PC-3 (cell line): ENCODE results near the gene POLD2. TPM values are rescaled to one million over a fixed set of nuclear protein-coding genes. Genes with fewer than 3 reads are reported as not detected.
"Not testable (repeated sequence)": the region's sequence is repeated elsewhere in the genome, so short reads cannot be mapped to it uniquely, and the experiment has no call there.

ENCODE experiments used
- ATAC-seq: fragments of 200-7000 bp; cut with Tn5 transposase; 2 replicates; pipeline ENCODE4 v1.9.1; 2020; ENCODE audit warnings: mild to moderate bottlenecking, moderate library complexity
- BruUV-seq: library from RNA; stranded (reverse); fragments of 400-500 nt; replicated peaks from 2 replicates; lab custom pipeline; 2021; lab: Mats Ljungman, UMichigan
- CTCF ChIA-PET: fragments of 300-600 bp; sonication (Branson Sonifier 250); formaldehyde crosslinking; loops from one replicate; lab custom pipeline; 2022; ENCODE audit warnings: antibody characterized with exemption; lab: Charles Lee
- POLR2A ChIA-PET: fragments of 300-600 bp; sonication (Branson Sonifier 250); formaldehyde crosslinking; loops from one replicate; lab custom pipeline; 2022; ENCODE audit warnings: antibody characterized with exemption; ENCODE audit not compliant: unreplicated experiment; lab: Charles Lee
- DNase-seq: peaks from one replicate; pipeline ENCODE4 v3.0.0-alpha.2; 2015
- H2AFZ ChIP-seq: fragments of 300-600 bp; sonication (generic); 2 replicates; pipeline ENCODE4 v1.6.0; 2016; ENCODE audit warnings: antibody characterized with exemption, low read length
- H3F3A ChIP-seq: fragments of 300-600 bp; sonication (generic); one replicate; pipeline ENCODE4 v1.6.0; 2017; ENCODE audit warnings: antibody characterized with exemption, low read length, control low read depth, mild to moderate bottlenecking; ENCODE audit not compliant: unreplicated experiment
- H3K27ac ChIP-seq: fragments of 300-600 bp; sonication (generic); 2 replicates; pipeline ENCODE4 v1.5.1; 2016; ENCODE audit warnings: mild to moderate bottlenecking, low read length
- H3K27me3 ChIP-seq: fragments of 300-600 bp; sonication (generic); 2 replicates; pipeline ENCODE4 v1.6.1; 2016; ENCODE audit warnings: low read length, mixed read lengths
- H3K36me3 ChIP-seq: fragments of 300-600 bp; sonication (generic); 2 replicates; pipeline ENCODE4 v1.6.1; 2016; ENCODE audit warnings: low read depth, mixed run types, low read length, mixed read lengths
- H3K4me1 ChIP-seq: fragments of 300-600 bp; sonication (generic); 2 replicates; pipeline ENCODE4 v1.5.1; 2016; ENCODE audit warnings: low read length; ENCODE audit not compliant: insufficient read depth
- H3K4me2 ChIP-seq: fragments of 300-600 bp; sonication (generic); 2 replicates; pipeline ENCODE4 v1.6.0; 2016; ENCODE audit warnings: low read length
- H3K4me3 ChIP-seq: fragments of 300-600 bp; sonication (generic); 2 replicates; pipeline ENCODE4 v1.5.1; 2016; ENCODE audit warnings: mild to moderate bottlenecking, low read length, mixed read lengths
- H3K79me2 ChIP-seq: fragments of 300-600 bp; sonication (generic); 2 replicates; pipeline ENCODE4 v1.6.1; 2017; ENCODE audit warnings: low read length, mixed read lengths
- H3K9ac ChIP-seq: fragments of 300-600 bp; sonication (generic); 2 replicates; pipeline ENCODE4 v1.6.0; 2016; ENCODE audit warnings: mild to moderate bottlenecking, low read length
- H3K9me2 ChIP-seq: fragments of 300-600 bp; sonication (generic); replicated peaks from 2 replicates; pipeline ENCODE4 v1.6.1; 2016; ENCODE audit warnings: mixed run types, low read length, mixed read lengths
- H3K9me3 ChIP-seq: fragments of 300-600 bp; sonication (generic); 2 replicates; pipeline ENCODE4 v1.6.1; 2016; ENCODE audit warnings: low read length, mixed read lengths
- H4K20me1 ChIP-seq: fragments of 300-600 bp; sonication (generic); 2 replicates; pipeline ENCODE4 v1.6.1; 2016; ENCODE audit warnings: low read length, mixed read lengths
- CTCF ChIP-seq: fragments of 300-600 bp; sonication (generic); conservative IDR thresholded peaks from 2 replicates; pipeline ENCODE4 v1.5.1; 2017; ENCODE audit warnings: antibody characterized with exemption, low read depth, mild to moderate bottlenecking, low read length
- EZH2 ChIP-seq: fragments of 300-600 bp; sonication (generic); IDR thresholded peaks from one replicate; pipeline ENCODE4 v1.6.1; 2017; ENCODE audit warnings: antibody characterized with exemption, mild to moderate bottlenecking, low read length; ENCODE audit not compliant: unreplicated experiment
- EZH2phosphoT487 ChIP-seq: fragments of 300-600 bp; sonication (generic); IDR thresholded peaks from 2 replicates; pipeline ENCODE4 v1.6.1; 2018; ENCODE audit warnings: mild to moderate bottlenecking, antibody characterized with exemption, low read length, borderline replicate concordance
- intact Hi-C: fragments of 100-400 bp; cut with micrococcal nuclease; formaldehyde crosslinking; loops from 2 replicates; pipeline ENCODE4 v1.9.0; 2023
- total RNA-seq: library from RNA; depleted of rRNA; stranded (reverse); fragments of >200 nt; gene quantifications from 2 replicates; pipeline ENCODE4 v1.2.3, GENCODE V29; 2014

The POLD2 gene
- total RNA-seq, 1 experiment from 2014 or later = 224 TPM

- TF ChIP-seq EZH2 = no peak
- TF ChIP-seq CTCF = no peak
- no peak for TF ChIP-seq EZH2phosphoT487
- ChIA-PET POLR2A (no interaction called here), CTCF (no interaction called here)
- no peaks in the 10 kb centered on the region for H3F3A ChIP-seq
- no TSS peak for BruUV-seq
- intact Hi-C loops = no loop called here
- H3K9me2 ChIP-seq = no peaks in the 10 kb centered on the region
- no peak overlapping the region for H3K4me3 ChIP-seq
- no peak overlapping the region for H3K27ac ChIP-seq
- DNase-seq (no peak), ATAC-seq (no peak)
- H4K20me1 ChIP-seq = no peaks in the 10 kb centered on the region
- no peaks in the 10 kb centered on the region for H3K27me3 ChIP-seq
- H3K4me2 ChIP-seq = no peak overlapping the region
- H3K9ac ChIP-seq = no peak overlapping the region
- H3K79me2 ChIP-seq = no peaks in the 10 kb centered on the region
- H3K9me3 ChIP-seq = no peaks in the 10 kb centered on the region
- no peaks in the 10 kb centered on the region for H3K36me3 ChIP-seq
- peaks cover 4% of the 10 kb centered on the region; the same call in 1 of the 2 replicates for H3K4me1 ChIP-seq
- no peak overlapping the region for H2AFZ ChIP-seq
Measured at GRCh38 chr7:44128721-44129582, 5.6 kb upstream of the POLD2 start.

- H3K27me3 ChIP-seq = no peaks in the 10 kb centered on the region
- H3K36me3 ChIP-seq = no peaks in the 10 kb centered on the region
- H3K4me3 ChIP-seq = no peak overlapping the region
- H3K9me2 ChIP-seq = no peaks in the 10 kb centered on the region
- no peak overlapping the region for H3K4me2 ChIP-seq
- TF ChIP-seq EZH2phosphoT487 = no peak
- TF ChIP-seq CTCF = no peak
- TF ChIP-seq EZH2 = no peak
- ChIA-PET POLR2A (interaction anchor here (0.6 kb wide), 1 partner anchor 189 kb away, joined by 4 read pairs; no protein-coding TSS in a partner anchor), CTCF (no interaction called here)
- H3K9me3 ChIP-seq = no peaks in the 10 kb centered on the region
- no TSS peak for BruUV-seq
- H2AFZ ChIP-seq = no peak overlapping the region
- no peak for ATAC-seq
- no peak overlapping the region for H3K27ac ChIP-seq
- DNase-seq = no peak
- peaks cover 13% of the 10 kb centered on the region for H3K4me1 ChIP-seq
- no peaks in the 10 kb centered on the region for H4K20me1 ChIP-seq
- peaks cover 10% of the 10 kb centered on the region for H3K79me2 ChIP-seq
- H3F3A ChIP-seq = no peaks in the 10 kb centered on the region
- no peak overlapping the region for H3K9ac ChIP-seq
- intact Hi-C loops = no loop called here
Measured at GRCh38 chr7:44127161-44127560, 3.8 kb upstream of the POLD2 start.

- H3K36me3 ChIP-seq, H3K27ac ChIP-seq, DNase-seq, BruUV-seq, H3K4me3 ChIP-seq, CTCF ChIA-PET, ATAC-seq, H2AFZ ChIP-seq, H3K27me3 ChIP-seq, H3K9me3 ChIP-seq, POLR2A ChIA-PET, intact Hi-C loops, H3K9ac ChIP-seq, H3F3A ChIP-seq, H4K20me1 ChIP-seq, H3K9me2 ChIP-seq, H3K4me2 ChIP-seq: not testable (repeated sequence)
- peaks cover 19% of the 10 kb centered on the region for H3K4me1 ChIP-seq
- peaks cover 16% of the 10 kb centered on the region for H3K79me2 ChIP-seq
Measured at GRCh38 chr7:44126574-44126973, 3.2 kb upstream of the POLD2 start.
